HG02943 (cell line): ENCODE results near the gene TMEM82.

Experiments used
- ATAC-seq: cut with Tn5 transposase; IDR thresholded peaks from one replicate; pipeline ENCODE4 v1.9.1; 2021; ENCODE audit warnings: mild to moderate bottlenecking, low read depth, moderate library complexity; ENCODE audit not compliant: unreplicated experiment

Gene TMEM82

DNA sequence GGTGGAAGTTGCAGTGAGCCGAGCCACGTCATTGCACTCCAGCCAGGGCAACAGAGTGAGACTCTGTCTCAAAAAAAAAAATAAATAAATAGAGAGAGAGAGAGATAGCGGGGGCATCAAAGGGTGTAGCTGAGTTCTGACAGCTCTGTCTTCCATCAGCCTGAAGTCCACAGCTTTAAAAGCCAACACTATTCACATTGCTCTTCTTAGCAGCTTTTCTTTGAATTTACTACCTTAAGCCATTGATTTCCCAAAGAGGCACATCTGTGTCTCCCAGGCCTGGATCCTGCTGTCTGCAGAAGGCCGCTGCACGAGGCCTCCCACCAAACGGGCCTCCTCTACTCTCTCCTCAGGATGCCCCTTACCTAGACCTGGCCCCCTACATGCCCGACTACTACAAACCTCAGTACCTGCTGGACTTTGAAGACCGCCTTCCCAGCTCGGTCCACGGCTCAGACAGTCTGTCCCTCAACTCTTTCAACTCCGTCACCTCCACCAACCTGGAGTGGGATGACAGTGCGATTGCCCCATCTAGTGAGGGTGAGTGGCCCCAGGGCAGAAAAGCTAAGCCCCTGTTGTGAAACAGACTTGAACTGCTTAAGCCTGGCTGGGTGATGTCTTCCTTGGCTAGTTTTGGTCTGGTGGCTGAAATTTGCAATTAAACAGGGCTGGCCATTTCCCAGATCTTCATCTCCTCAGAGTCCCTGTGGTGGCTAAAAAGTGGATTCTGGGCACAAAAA is 22.7 kb upstream of the TMEM82 start:
- ATAC-seq = no peak

DNA sequence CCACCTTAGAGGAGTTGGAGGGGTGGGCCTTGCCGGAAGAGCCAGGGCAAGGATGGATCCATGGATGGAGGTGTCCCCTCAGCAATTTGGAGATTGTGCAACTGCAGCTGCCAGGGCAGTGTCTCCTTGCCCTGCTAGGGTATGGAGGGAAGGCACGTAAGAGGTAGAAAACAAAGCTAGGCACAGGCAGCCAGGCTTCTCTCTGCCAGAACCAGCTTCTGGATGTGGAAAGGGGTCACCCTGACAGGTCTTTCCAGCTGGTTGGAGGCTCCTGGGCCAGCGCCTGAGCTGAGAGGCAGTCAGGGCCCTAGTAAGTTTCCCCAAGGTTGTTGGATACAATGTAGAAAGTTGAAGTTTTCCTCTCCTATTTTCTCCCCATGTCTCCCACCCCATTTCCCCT is 21.4 kb upstream of the TMEM82 start:
- ATAC-seq = no peak

DNA sequence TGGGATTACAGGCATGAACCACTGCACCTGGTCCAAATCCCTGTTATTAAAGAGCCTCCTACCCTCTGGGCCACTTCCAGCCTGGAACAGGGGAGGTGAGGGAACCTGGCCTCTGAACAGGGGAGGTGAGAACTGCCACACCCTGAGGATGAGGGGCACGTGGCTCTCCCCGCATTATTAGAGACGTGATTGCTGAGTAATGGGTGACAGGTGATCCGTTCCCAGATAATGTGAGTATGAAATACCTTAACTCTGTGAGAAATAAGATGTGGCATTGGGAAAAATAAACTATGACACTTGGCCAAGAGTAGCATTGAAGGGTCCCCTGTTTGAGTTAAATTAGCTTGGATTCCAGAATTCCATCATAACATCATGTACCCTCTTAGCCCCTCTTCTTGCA is 19.9 kb upstream of the TMEM82 start:
- ATAC-seq = no peak

DNA sequence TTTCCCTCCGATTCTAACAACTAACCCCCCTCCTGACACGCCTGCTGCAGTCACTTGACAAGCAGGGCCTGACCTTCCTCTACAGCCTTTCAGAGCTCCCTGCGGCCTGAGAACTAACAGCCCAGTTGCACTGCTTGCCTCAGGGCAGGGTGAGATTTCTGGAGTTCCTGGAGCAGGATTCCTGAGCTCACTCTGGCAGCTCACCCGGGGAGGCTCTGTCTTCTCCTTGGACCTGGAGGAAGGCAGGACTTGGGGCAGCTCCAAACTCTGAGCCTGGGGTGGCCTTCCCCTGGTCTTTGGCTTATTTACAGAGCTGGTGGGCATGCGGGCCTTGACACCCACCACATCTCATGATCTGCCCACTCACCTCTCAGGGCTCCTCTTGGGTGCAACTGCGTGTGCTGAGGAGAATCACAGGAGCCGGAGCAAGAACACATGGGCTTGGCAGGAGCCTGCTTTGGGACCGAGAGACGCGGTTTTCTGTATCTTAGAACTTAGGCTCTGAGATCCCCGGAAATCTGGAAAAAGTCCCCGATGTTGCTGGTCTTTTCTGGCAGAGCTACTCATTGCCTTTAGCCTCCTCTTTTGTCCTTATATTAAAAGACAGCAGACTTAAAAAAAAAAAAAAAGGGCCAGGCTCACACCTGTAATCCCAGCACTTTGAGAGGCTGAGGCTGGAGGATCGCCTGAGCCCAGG is 19.3 kb upstream of the TMEM82 start:
- no peak for ATAC-seq

DNA sequence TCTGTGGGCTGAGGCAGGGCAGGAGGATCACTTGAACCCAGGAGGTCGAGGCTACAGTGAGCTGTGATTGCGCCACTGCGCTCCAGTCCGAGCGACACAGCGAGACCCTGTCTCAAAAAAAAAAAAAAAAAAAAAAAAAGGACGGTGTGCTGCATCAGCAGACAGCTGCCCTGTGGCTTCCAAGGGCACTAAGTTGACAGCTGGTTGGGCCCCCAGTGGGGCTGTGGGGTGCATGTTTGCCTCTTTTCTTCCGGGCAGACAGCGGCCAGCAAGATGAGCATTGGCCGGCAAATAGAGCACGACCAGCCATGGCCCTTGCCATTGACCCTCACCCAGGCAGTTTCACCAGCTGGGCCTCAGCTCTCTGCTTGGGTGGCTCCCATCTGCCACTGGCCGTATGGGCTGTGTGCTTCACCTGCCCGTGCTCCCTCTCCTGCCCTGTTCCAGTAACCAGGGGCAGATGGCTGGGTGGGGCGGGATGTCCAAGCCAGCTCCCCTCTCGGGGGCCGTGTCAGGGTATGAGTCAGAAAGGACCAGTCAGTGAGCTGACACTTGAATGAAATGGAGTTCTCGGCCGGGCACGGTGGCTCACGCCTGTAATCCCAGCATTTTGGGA is 18.6 kb upstream of the TMEM82 start:
- ATAC-seq = no peak

DNA sequence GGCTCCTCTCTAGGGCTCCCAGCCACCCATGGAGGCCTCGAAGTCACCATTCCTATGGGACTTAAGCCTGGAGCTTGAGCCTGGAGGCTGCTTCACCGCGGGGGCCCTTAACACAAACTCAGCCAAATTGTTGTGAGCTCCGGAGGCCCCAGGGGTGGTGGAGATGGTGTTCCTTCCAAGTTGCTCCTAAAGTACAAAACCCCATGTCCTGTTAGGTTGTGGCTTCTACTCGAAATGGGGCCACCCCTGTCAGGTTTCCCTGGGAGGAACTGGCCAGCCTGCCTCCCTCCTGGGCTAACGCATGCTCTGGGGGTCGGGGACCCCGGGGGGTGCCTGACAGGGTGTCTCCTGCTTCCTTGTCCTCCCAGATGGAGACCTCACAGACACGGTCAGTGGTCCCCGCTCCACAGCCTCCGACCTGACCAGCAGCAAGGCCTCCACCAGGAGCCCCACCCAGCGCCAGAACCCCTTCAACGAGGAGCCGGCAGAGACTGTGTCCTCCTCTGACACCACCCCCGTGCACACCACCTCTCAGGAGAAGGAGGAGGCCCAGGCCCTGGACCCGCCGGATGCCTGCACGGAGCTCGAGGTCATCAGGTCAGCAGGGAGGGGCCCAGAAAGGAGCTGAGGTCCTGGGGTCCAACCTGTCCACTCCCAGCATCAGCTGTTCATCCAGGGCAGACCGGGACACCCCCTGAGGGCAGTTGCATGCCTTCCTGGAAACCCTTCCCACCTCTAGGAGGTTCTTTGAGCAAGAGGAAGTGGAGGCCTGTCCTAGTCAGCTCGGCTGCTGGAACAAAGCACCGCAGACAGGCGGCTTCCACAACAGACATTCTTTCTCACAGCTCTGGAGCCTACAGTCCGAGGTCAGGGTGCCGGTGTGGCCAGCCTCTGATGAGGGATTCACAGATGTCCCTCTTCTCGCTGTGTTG is 17.1 kb upstream of the TMEM82 start:
- ATAC-seq = no peak

- ATAC-seq = no peak
Measured at GRCh38 chr1:15726508-15726907, 15.8 kb upstream of the TMEM82 start.

GRCh38 chr1:15727021-15727420 is 15.3 kb upstream of the TMEM82 start:
- no peak for ATAC-seq

DNA sequence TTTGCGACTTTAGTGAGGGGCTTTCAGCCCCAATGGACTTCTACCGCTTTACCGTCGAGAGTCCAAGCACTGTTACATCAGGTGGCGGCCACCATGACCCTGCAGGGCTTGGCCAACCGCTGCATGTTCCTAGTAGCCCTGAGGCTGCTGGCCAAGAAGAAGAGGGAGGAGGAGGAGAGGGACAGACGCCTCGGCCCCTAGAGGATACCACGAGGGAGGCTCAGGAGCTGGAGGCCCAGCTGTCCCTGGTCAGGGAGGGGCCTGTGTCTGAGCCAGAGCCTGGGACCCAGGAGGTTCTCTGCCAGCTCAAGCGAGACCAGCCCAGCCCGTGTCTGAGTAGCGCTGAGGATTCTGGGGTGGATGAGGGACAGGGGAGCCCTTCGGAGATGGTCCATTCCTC is 14.9 kb upstream of the TMEM82 start:
- ATAC-seq = no peak

GRCh38 chr1:15727866-15728534 is 14.3 kb upstream of the TMEM82 start:
- ATAC-seq = no peak

- ATAC-seq = no peak
Measured at GRCh38 chr1:15728937-15729657, 13.2 kb upstream of the TMEM82 start.

- no peak for ATAC-seq
Measured at GRCh38 chr1:15730423-15730822, 11.9 kb upstream of the TMEM82 start.

- no peak for ATAC-seq
Measured at GRCh38 chr1:15730936-15731335, 11.4 kb upstream of the TMEM82 start.

GRCh38 chr1:15731735-15732685 is 10.3 kb upstream of the TMEM82 start:
- ATAC-seq = no peak

- no peak for ATAC-seq
Measured at GRCh38 chr1:15732686-15733081, 9.6 kb upstream of the TMEM82 start.

DNA sequence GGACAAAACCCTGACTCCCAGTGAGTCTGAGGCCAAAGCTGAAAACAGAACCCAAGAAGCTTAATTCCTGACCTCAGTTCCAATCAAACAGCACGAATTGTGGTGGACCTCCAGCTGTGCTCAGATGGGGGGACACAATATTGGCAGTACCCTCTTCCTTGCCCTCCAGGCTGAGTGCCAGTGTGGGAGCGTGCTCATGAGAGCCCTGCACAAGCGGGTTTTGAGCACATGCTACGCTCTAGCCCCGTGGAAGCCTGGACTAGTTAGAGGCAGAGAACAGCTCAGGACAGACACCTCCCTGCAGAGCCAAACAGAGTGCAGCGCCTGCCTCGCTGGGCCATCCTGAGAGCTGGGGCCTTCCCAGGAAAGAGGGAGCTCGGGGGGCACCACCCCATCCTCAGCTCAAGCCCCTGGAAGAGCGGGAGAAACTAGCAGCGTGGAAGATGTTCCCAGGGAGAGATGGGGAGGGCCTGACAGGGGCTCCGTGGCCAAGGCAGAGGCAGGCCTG is 9.0 kb upstream of the TMEM82 start:
- ATAC-seq = no peak

GRCh38 chr1:15733726-15734226 is 8.5 kb upstream of the TMEM82 start:
- no peak for ATAC-seq

GRCh38 chr1:15734296-15734695 is 8.0 kb upstream of the TMEM82 start:
- ATAC-seq = no peak
